HepG2 (cell line): ENCODE data around the gene ENDOD1. TPM values are rescaled to one million over a fixed set of nuclear protein-coding genes. Genes with fewer than 3 reads are reported as not detected.

ENCODE experiments used
- ATAC-seq: fragments of 200-7000 bp; cut with Tn5 transposase; 3 replicates; pipeline ENCODE4 v1.9.1; 2020; ENCODE audit warnings: mild to moderate bottlenecking, moderate library complexity
- BruUV-seq: library from RNA; stranded (reverse); fragments of 400-500 nt; replicated peaks from 2 replicates; lab custom pipeline; 2021; lab: Mats Ljungman, UMichigan
- CTCF ChIA-PET: fragments of 300-600 bp; formaldehyde crosslinking; extraction: SDS; loops from one replicate; lab custom pipeline; 2021; ENCODE audit warnings: low total read pairs, inconsistent platforms, low intra/inter-chr PET ratio; lab: Yijun Ruan, JAX
- POLR2A ChIA-PET: fragments of 350-600 bp; sonication (Branson Sonifier 250); formaldehyde crosslinking; loops from one replicate; lab custom pipeline; 2020; ENCODE audit warnings: antibody characterized with exemption, inconsistent platforms; lab: Yijun Ruan, JAX
- DNase-seq: peaks from one replicate; pipeline ENCODE4 v3.0.0-alpha.2; 2015; ENCODE audit warnings: low spot score
- FAIRE-seq: peaks from 3 replicates; lab custom pipeline; 2011; peaks lifted over from hg19 to GRCh38; lab: Jason Lieb, UNC
- H2AFZ ChIP-seq: one replicate; pipeline ENCODE4 v1.6.1; 2011; ENCODE audit warnings: low read length, inconsistent platforms
- H3K27ac ChIP-seq: fragments of 300-600 bp; 3 replicates; pipeline ENCODE4 v1.8.0; 2011; ENCODE audit warnings: mixed run types, mild to moderate bottlenecking, mixed read lengths, low read length, inconsistent platforms; ENCODE audit not compliant: insufficient read depth; ENCODE audit errors: extremely low read length
- H3K27me3 ChIP-seq, 2 experiments: fragments of 200-600 bp in 1 of 2; 2 replicates in 1 of 2; 3 replicates in 1 of 2; pipeline versions ENCODE4 v1.6.0 to v1.8.0; 2011; ENCODE audit warnings: low read length in 2 of 2, mild to moderate bottlenecking in 2 of 2, moderate library complexity in 2 of 2, inconsistent platforms in 1 of 2; ENCODE audit not compliant: insufficient read depth in 2 of 2, control insufficient read depth in 1 of 2
- H3K36me3 ChIP-seq, 2 experiments: fragments of 200-600 bp in 1 of 2; replicated peaks in 1 of 2; 2 replicates in 1 of 2; 3 replicates in 1 of 2; pipeline versions ENCODE4 v1.5.1 to v1.8.0; 2011; ENCODE audit warnings: low read length in 2 of 2, inconsistent platforms in 1 of 2; ENCODE audit not compliant: insufficient read depth in 2 of 2, control insufficient read depth in 1 of 2
- H3K4me1 ChIP-seq: 2 replicates; pipeline ENCODE4 v1.5.1; 2012; ENCODE audit warnings: low read length, inconsistent platforms; ENCODE audit not compliant: insufficient read depth
- H3K4me2 ChIP-seq: 2 replicates; pipeline ENCODE4 v1.6.0; 2011; ENCODE audit warnings: low read depth, low read length, inconsistent platforms
- H3K4me3 ChIP-seq, 3 experiments: fragments of 200-600 bp in 1 of 3; sonication (generic), shearing (Covaris generic) in 1 of 3; replicated peaks in 1 of 3; 2 replicates each; pipeline ENCODE4 v1.5.1; 2011 to 2016; ENCODE audit warnings: low read length in 3 of 3, inconsistent platforms in 2 of 3, low read depth in 2 of 3, mild to moderate bottlenecking in 2 of 3, control low read depth in 1 of 3, mixed read lengths in 1 of 3; ENCODE audit not compliant: insufficient read depth in 1 of 3
- H3K79me2 ChIP-seq: one replicate; pipeline ENCODE4 v1.6.1; 2011; ENCODE audit warnings: low read length, inconsistent platforms; ENCODE audit not compliant: insufficient read depth
- H3K9ac ChIP-seq: 2 replicates; pipeline ENCODE4 v1.6.0; 2011; ENCODE audit warnings: mild to moderate bottlenecking, low read depth, low read length, inconsistent platforms; ENCODE audit not compliant: insufficient read depth
- H3K9me3 ChIP-seq: 2 replicates; pipeline ENCODE4 v1.5.1; 2012; ENCODE audit warnings: mild to moderate bottlenecking, low read length
- H4K20me1 ChIP-seq: 2 replicates; pipeline ENCODE4 v1.6.0; 2011; ENCODE audit warnings: inconsistent platforms, mild to moderate bottlenecking, low read length, moderate library complexity; ENCODE audit not compliant: insufficient read depth
- ZFP36L1 ChIP-seq: sonication (generic); formaldehyde crosslinking; IDR thresholded peaks from 2 replicates; pipeline ENCODE4 v1.8.0; 2022; ENCODE audit warnings: mild to moderate bottlenecking, missing genetic modification reagents, moderate library complexity
- ZNF263 ChIP-seq: sonication (generic); formaldehyde crosslinking; IDR thresholded peaks from 2 replicates; pipeline ENCODE4 v1.4.0; 2020; ENCODE audit warnings: missing genetic modification reagents
- ZZZ3 ChIP-seq: sonication (generic); formaldehyde crosslinking; IDR thresholded peaks from 2 replicates; pipeline ENCODE4 v1.4.0; 2020; ENCODE audit warnings: missing genetic modification reagents, mild to moderate bottlenecking, borderline replicate concordance
- WGBS: methylation state at CpG from one replicate; pipeline ENCODE4 v1.1.6; 2017; ENCODE audit warnings: low lambda C conversion rate; 5-methylcytosine and 5-hydroxymethylcytosine counted together
- in situ Hi-C: cut with HindIII; loops from 2 replicates; pipeline ENCODE4 v1.10.0; 2017; ENCODE audit warnings: low pct_unique_long_range_greater_than_20kb; ENCODE audit not compliant: extremely low pct_ligation_motif_present
- intact Hi-C: fragments of 100-400 bp; cut with micrococcal nuclease; formaldehyde crosslinking; loops from one replicate; pipeline ENCODE4 v1.10.0; 2022; ENCODE audit not compliant: unreplicated experiment
- polyA plus RNA-seq, 8 experiments: library from polyadenylated mRNA; depleted of rRNA in 3 of 8; stranded (reverse) in 7 of 8; unstranded in 1 of 8; fragments of >200 nt; fragmentation: Illumina TruSeq in 4 of 8; extraction: Trizol in 4 of 8; gene quantifications; 2 replicates each; pipeline versions ENCODE4 v1.2.1 to v1.2.3, GENCODE V29; 2011 to 2016; ENCODE audit warnings: low read depth in 4 of 8, missing spikeins in 1 of 8, mixed read lengths in 1 of 8; ENCODE audit not compliant: insufficient read depth in 1 of 8
- total RNA-seq, 5 experiments: library from RNA; depleted of rRNA; stranded (reverse); fragments of >200 nt; fragmentation: Illumina TruSeq; extraction: Trizol; gene quantifications; 2 replicates each; pipeline ENCODE4 v1.2.3, GENCODE V29; 2016; ENCODE audit warnings: low read depth in 1 of 5
- TF ChIP-seq, protein P1 (sequence below): sonication (generic); formaldehyde crosslinking; IDR thresholded peaks from 2 replicates; pipeline ENCODE4 v1.4.0; 2020; ENCODE audit warnings: missing genetic modification reagents; ENCODE audit errors: not compliant biosample characterization
- TF ChIP-seq, protein P2 (sequence below): sonication (generic); formaldehyde crosslinking; IDR thresholded peaks from 2 replicates; pipeline ENCODE4 v1.5.0; 2020; ENCODE audit warnings: mild to moderate bottlenecking, missing genetic modification reagents
- TF ChIP-seq, protein P3 (sequence below): sonication (generic); formaldehyde crosslinking; IDR thresholded peaks from 2 replicates; pipeline ENCODE4 v1.4.0; 2020; ENCODE audit warnings: missing genetic modification reagents

Gene ENDOD1
- total and polyA plus RNA-seq, 2 of the 13 experiments (the other 11 are each of a cell fraction or from before 2014, with no cell fraction given): 2.0 to 6.8 TPM

DNA sequence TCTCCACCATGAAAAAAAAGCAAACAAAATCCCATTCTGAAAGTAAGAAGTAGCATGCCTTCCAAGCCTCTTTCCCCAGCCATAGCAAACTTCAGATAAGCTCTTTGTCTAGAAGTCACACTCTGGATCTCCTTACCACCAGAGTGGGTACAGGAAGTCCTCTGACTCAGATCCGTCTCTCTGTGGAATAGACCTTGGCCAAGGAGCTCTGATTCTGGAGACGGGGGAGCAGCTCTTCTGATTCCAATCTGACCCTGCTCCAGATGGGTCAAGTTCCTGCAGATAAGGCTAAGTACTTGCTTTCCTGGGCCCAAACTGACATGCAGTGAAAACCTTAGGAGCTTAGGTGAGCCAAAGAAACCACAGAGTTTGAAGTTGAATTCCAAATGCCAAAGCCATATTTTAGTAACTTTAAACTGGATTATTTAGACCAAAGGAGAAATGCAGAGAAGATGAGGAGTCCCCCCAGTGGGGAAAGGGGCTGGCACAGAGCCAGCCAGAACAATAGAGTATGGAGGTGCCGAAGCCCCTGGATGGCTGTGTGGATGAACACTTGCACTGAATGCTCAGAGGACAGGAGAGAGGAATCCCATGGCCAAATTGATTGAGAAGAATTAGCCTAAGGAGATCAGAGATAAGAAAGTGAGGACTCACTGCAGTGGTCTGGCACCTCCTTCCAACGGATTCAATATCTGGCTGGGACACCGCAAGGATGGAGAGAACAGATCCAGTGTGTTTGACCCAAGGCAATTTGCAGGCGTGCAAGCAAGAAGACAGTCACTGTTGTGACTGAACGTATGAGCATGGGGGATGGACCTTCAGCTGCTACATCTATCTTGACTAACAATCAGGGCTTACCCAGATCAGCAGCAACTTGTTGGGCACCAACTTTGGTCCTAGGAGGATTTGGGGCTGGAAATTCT is 54.9 kb downstream of the ENDOD1 start:
- Histone ChIP-seq H3K27me3 (peaks cover 0 to 4% of the 10 kb centered on the region in 2 experiments; a peak in 2 of 5 replicates), H2AFZ (no peak overlapping the region), H3K27ac (no peak overlapping the region), H3K36me3 (no peaks in the 10 kb centered on the region), H3K9ac (no peak overlapping the region), H3K9me3 (no peaks in the 10 kb centered on the region), H3K4me3 (no peak overlapping the region), H4K20me1 (no peaks in the 10 kb centered on the region), H3K79me2 (no peaks in the 10 kb centered on the region), H3K4me2 (no peak overlapping the region), H3K4me1 (peaks cover 23% of the 10 kb centered on the region)
- ATAC-seq (no peak), FAIRE-seq (no peak), DNase-seq (no peak)
- intact Hi-C loops (loop anchor here (10.0 kb wide), 1 partner anchor 170 kb away; the partner anchor contains the start of genes CWC15 and KDM4D), in situ Hi-C loops (loop anchor here (25.0 kb wide), 1 partner anchor 532 kb away; no protein-coding TSS in a partner anchor)
- WGBS: 65% methylated on average over 5 of the region's 7 CpGs
- BruUV-seq: no TSS peak
- ChIA-PET CTCF (no interaction called here), POLR2A (no interaction called here)
- TF ChIP-seq, protein P1, sequence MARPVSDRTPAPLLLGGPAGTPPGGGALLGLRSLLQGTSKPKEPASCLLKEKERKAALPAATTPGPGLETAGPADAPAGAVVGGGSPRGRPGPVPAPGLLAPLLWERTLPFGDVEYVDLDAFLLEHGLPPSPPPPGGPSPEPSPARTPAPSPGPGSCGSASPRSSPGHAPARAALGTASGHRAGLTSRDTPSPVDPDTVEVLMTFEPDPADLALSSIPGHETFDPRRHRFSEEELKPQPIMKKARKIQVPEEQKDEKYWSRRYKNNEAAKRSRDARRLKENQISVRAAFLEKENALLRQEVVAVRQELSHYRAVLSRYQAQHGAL (CRISPR knock-in tag): no peak
- TF ChIP-seq ZZZ3 (CRISPR knock-in tag) (no peak), ZFP36L1 (CRISPR knock-in tag) (no peak), ZNF263 (CRISPR knock-in tag) (no peak)
- TF ChIP-seq, protein P2, sequence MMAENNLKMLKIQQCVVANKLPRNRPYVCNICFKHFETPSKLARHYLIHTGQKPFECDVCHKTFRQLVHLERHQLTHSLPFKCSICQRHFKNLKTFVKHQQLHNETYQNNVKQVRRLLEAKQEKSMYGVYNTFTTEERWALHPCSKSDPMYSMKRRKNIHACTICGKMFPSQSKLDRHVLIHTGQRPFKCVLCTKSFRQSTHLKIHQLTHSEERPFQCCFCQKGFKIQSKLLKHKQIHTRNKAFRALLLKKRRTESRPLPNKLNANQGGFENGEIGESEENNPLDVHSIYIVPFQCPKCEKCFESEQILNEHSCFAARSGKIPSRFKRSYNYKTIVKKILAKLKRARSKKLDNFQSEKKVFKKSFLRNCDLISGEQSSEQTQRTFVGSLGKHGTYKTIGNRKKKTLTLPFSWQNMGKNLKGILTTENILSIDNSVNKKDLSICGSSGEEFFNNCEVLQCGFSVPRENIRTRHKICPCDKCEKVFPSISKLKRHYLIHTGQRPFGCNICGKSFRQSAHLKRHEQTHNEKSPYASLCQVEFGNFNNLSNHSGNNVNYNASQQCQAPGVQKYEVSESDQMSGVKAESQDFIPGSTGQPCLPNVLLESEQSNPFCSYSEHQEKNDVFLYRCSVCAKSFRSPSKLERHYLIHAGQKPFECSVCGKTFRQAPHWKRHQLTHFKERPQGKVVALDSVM (CRISPR knock-in tag): no peak
- TF ChIP-seq, protein P3, sequence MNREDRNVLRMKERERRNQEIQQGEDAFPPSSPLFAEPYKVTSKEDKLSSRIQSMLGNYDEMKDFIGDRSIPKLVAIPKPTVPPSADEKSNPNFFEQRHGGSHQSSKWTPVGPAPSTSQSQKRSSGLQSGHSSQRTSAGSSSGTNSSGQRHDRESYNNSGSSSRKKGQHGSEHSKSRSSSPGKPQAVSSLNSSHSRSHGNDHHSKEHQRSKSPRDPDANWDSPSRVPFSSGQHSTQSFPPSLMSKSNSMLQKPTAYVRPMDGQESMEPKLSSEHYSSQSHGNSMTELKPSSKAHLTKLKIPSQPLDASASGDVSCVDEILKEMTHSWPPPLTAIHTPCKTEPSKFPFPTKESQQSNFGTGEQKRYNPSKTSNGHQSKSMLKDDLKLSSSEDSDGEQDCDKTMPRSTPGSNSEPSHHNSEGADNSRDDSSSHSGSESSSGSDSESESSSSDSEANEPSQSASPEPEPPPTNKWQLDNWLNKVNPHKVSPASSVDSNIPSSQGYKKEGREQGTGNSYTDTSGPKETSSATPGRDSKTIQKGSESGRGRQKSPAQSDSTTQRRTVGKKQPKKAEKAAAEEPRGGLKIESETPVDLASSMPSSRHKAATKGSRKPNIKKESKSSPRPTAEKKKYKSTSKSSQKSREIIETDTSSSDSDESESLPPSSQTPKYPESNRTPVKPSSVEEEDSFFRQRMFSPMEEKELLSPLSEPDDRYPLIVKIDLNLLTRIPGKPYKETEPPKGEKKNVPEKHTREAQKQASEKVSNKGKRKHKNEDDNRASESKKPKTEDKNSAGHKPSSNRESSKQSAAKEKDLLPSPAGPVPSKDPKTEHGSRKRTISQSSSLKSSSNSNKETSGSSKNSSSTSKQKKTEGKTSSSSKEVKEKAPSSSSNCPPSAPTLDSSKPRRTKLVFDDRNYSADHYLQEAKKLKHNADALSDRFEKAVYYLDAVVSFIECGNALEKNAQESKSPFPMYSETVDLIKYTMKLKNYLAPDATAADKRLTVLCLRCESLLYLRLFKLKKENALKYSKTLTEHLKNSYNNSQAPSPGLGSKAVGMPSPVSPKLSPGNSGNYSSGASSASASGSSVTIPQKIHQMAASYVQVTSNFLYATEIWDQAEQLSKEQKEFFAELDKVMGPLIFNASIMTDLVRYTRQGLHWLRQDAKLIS: no peak
